Spleen (tissue), 11 donors: ENCODE data around the gene ATP2A1. TPM values are rescaled to one million over a fixed set of nuclear protein-coding genes. Genes with fewer than 3 reads are reported as not detected.

ENCODE experiments used
- DNase-seq: peaks from one replicate; pipeline ENCODE4 v3.0.0-alpha.2; 2020
- H3K27ac ChIP-seq, 8 donors: fragments of 200-600 bp; sonication (generic) in 7 of 8; 1 replicate in 4 of 8; 2 replicates in 4 of 8; pipeline versions ENCODE4 v1.5.0 to v1.8.0; 2016 to 2021; ENCODE audit warnings: inconsistent platforms in 4 of 8, mild to moderate bottlenecking in 4 of 8, moderate library complexity in 1 of 8
- H3K27me3 ChIP-seq, 7 donors: fragments of 200-600 bp; sonication (generic) in 6 of 7; replicated peaks in 1 of 7; 1 replicate in 4 of 7; 2 replicates in 3 of 7; pipeline versions ENCODE4 v1.5.0 to v1.8.0; 2016 to 2021; ENCODE audit warnings: inconsistent platforms in 3 of 7, mild to moderate bottlenecking in 1 of 7
- H3K36me3 ChIP-seq, 6 donors: fragments of 200-600 bp; sonication (generic) in 5 of 6; 1 replicate in 4 of 6; 2 replicates in 2 of 6; pipeline versions ENCODE4 v1.5.0 to v1.8.0; 2016 to 2021; ENCODE audit warnings: inconsistent platforms in 2 of 6
- H3K4me1 ChIP-seq, 6 donors: fragments of 200-600 bp; sonication (generic) in 5 of 6; 1 replicate in 3 of 6; 2 replicates in 3 of 6; pipeline versions ENCODE4 v1.5.0 to v1.8.0; 2016 to 2021; ENCODE audit warnings: inconsistent platforms in 3 of 6
- H3K4me3 ChIP-seq, 8 donors: fragments of 200-600 bp; sonication (generic) in 7 of 8; 1 replicate in 4 of 8; 2 replicates in 4 of 8; pipeline versions ENCODE4 v1.5.0 to v1.8.0; 2016 to 2021; ENCODE audit warnings: inconsistent platforms in 4 of 8, mild to moderate bottlenecking in 4 of 8, moderate library complexity in 2 of 8
- H3K9me3 ChIP-seq, 8 donors: fragments of 200-600 bp; sonication (generic) in 7 of 8; 1 replicate in 4 of 8; 2 replicates in 4 of 8; pipeline versions ENCODE4 v1.5.0 to v1.8.0; 2016 to 2021; ENCODE audit warnings: inconsistent platforms in 4 of 8
- CTCF ChIP-seq, 11 experiments: fragments of 200-600 bp in 7 of 11; fragments of 450-650 bp in 4 of 11; sonication (generic) in 4 of 11; IDR thresholded peaks in 8 of 11; conservative IDR thresholded peaks in 3 of 11; 1 replicate in 7 of 11; 2 replicates in 4 of 11; pipeline versions ENCODE4 v1.4.0 to v1.8.0; 2016 to 2021; ENCODE audit warnings: antibody characterized with exemption in 11 of 11, inconsistent platforms in 4 of 11, mild to moderate bottlenecking in 1 of 11
- POLR2A ChIP-seq, 3 donors: fragments of 450-650 bp; IDR thresholded peaks; one replicate each; pipeline ENCODE4 v1.5.1; 2017; ENCODE audit warnings: antibody characterized with exemption in 3 of 3, mild to moderate bottlenecking in 1 of 3
- POLR2AphosphoS5 ChIP-seq, 3 donors: sonication (generic); formaldehyde crosslinking; IDR thresholded peaks; one replicate each; pipeline ENCODE4 v1.5.1; 2017; ENCODE audit warnings: antibody characterized with exemption in 3 of 3
- WGBS, 5 donors: extraction: QIAGEN DNeasy Blood & Tissue Kit in 3 of 5; methylation state at CpG; one replicate each; pipeline versions ENCODE4 v1.1.5 to v1.1.7; 2013 to 2018; 5-methylcytosine and 5-hydroxymethylcytosine counted together
- intact Hi-C: fragments of 100-400 bp; cut with DNase I; formaldehyde crosslinking; loops from one replicate; pipeline ENCODE4 v1.15.0; 2023; ENCODE audit warnings: low total_unique reads
- polyA plus RNA-seq, 3 donors: library from polyadenylated mRNA; stranded (reverse); fragments of 200-250 nt; gene quantifications; one replicate each; pipeline ENCODE4 v1.2.1, GENCODE V29; 2013
- total RNA-seq, 7 donors: library from RNA; depleted of rRNA in 3 of 7; stranded (reverse); fragments of >200 nt in 3 of 7; fragmentation: NEBNext Ultra II Directional in 4 of 7; extraction: Animal tissue kit (Norgen Biotek cat#: 25700) in 4 of 7; gene quantifications; one replicate each; pipeline versions ENCODE4 v1.1.0 to v1.2.1, GENCODE V29; 2016 to 2021
- donor health status: healthy with polysubstance abuse.
- donor health status: DM: no; HTN: no; CAD: no; lungs with moderate emphysema.
- donor health status: DM: no; HTN: no; CAD: no.
- donor health status: Bipolar disorder and iron deficiency.
- donor health status: healthy.
- donor health status: DM: no; HTN: no; CAD: no.
- donor health status: DM: yes; HTN: yes; CAD: no.

The ATP2A1 gene
- total and polyA plus RNA-seq, 10 donors = 0.26 to 1.5 (median 0.55) TPM; not detected in 2

GRCh38 chr16:28863929-28864793, 14.1 kb upstream of the ATP2A1 start:
- H3K27me3 ChIP-seq = no peaks in the 10 kb centered on the region
- intact Hi-C loops = no loop called here
- H3K4me3 ChIP-seq = peak overlapping the region; percentile 75 to 94 (median 86)
- whole genome bisulfite sequencing, 5 donors = 4 to 5% (median 4%) methylated on average over 21 to 42 of the region's 42 CpGs
- H3K36me3 ChIP-seq = peaks cover 0 to 36% (median 26%) of the 10 kb centered on the region in 6 donors
- peak; percentile 77 for DNase-seq
- TF ChIP-seq POLR2A (IDR thresholded peaks at IDR 0.05) = no peak
- TF ChIP-seq POLR2AphosphoS5 (IDR thresholded peaks at IDR 0.05) = no peak
- no peak for TF ChIP-seq CTCF (IDR thresholded peaks at IDR 0.05 in 8 of 11, conservative IDR thresholded peaks at IDR 0.05 in 3 of 11)
- H3K9me3 ChIP-seq = no peaks in the 10 kb centered on the region
- H3K27ac ChIP-seq = peak overlapping the region; percentile 91 to 96 (median 95)
- peaks cover 10 to 42% (median 29%) of the 10 kb centered on the region in 6 donors for H3K4me1 ChIP-seq

GRCh38 chr16:28865001-28865688, 13.1 kb upstream of the ATP2A1 start:
- TF ChIP-seq POLR2A (IDR thresholded peaks at IDR 0.05) (no peak), CTCF (IDR thresholded peaks at IDR 0.05 in 8 of 11, conservative IDR thresholded peaks at IDR 0.05 in 3 of 11) (no peak), POLR2AphosphoS5 (IDR thresholded peaks at IDR 0.05) (no peak)
- Histone ChIP-seq H3K27me3 (no peaks in the 10 kb centered on the region), H3K27ac (no peak overlapping the region), H3K36me3 (peaks cover 3 to 46% (median 36%) of the 10 kb centered on the region in 6 donors), H3K4me3 (peak overlapping the region in 3 of 8 donors; percentile 75 to 94 (median 90)), H3K4me1 (peaks cover 10 to 42% (median 29%) of the 10 kb centered on the region in 6 donors), H3K9me3 (no peaks in the 10 kb centered on the region)
- intact Hi-C loops = no loop called here
- DNase-seq = no peak
- 85 to 92% (median 90%) methylated on average over 12 of the region's 12 CpGs for whole genome bisulfite sequencing, 5 donors

GRCh38 chr16:28865722-28866453, 12.4 kb upstream of the ATP2A1 start:
- Histone ChIP-seq H3K36me3 (peaks cover 5 to 53% (median 42%) of the 10 kb centered on the region in 6 donors), H3K27ac (no peak overlapping the region), H3K4me3 (no peak overlapping the region), H3K9me3 (no peaks in the 10 kb centered on the region), H3K27me3 (no peaks in the 10 kb centered on the region), H3K4me1 (peaks cover 10 to 42% (median 29%) of the 10 kb centered on the region in 6 donors)
- intact Hi-C loops = no loop called here
- 80 to 83% (median 82%) methylated on average over 24 to 32 of the region's 32 CpGs for WGBS, 5 donors
- no peak for TF ChIP-seq POLR2A (IDR thresholded peaks at IDR 0.05)
- no peak for TF ChIP-seq CTCF (IDR thresholded peaks at IDR 0.05 in 8 of 11, conservative IDR thresholded peaks at IDR 0.05 in 3 of 11)
- TF ChIP-seq POLR2AphosphoS5 (IDR thresholded peaks at IDR 0.05) = no peak
- peak; percentile 73 for DNase-seq
